ENCODE results near the gene SFXN5. TPM values are rescaled to one million over a fixed set of nuclear protein-coding genes. Genes with fewer than 3 reads are reported as not detected.

Gene SFXN5
- total RNA-seq, 4 donors from 2014 or later: 5.7 to 11.8 (median 6.7) TPM

- peak; percentile 61 for ATAC-seq
- Histone ChIP-seq H3K27me3 (peaks cover 20% of the 10 kb centered on the region), H3K9me3 (no peaks in the 10 kb centered on the region), H3K36me3 (peaks cover 0 to 38% of the 10 kb centered on the region in 2 donors), H3K4me1 (peaks cover 3 to 46% (median 22%) of the 10 kb centered on the region in 3 donors), H3K27ac (no peak overlapping the region), H3K4me3 (no peak overlapping the region)
- TF ChIP-seq POLR2A (IDR thresholded peaks at IDR 0.05): no peak
- TF ChIP-seq CTCF (IDR thresholded peaks at IDR 0.05): peak in 3 of 4 experiments; percentile 51 to 81 (median 66)
- WGBS, 2 donors (ENCODE audit: low coverage in 1 of 2): 0 to 33% methylated on average over 1 to 6 of the region's 11 CpGs
Observed at GRCh38 chr2:72892506-72893173, 178.9 kb downstream of the SFXN5 start.

Other genes with a start within 250 kb of the SFXN5 start
- gene EXOC6B, start 245.7 kb downstream of the SFXN5 start, total RNA-seq: 10 to 100 TPM; 35.3 to 47.2 (median 41.2) TPM
- 10 to 100 TPM; 26.1 to 48.5 (median 39.4) TPM for gene SPR, start 184.3 kb downstream of the SFXN5 start, total RNA-seq
- under 1 TPM in 1 of 4 donors, not detected in 3; 0.15 TPM for gene EMX1, start 154.2 kb downstream of the SFXN5 start, total RNA-seq
- gene RAB11FIP5, start 41.2 kb upstream of the SFXN5 start, total RNA-seq: 10 to 100 TPM; 25.4 to 49.5 (median 29.4) TPM
- not detected for gene NOTO, start 130.9 kb upstream of the SFXN5 start, total RNA-seq
- gene SMYD5, start 142.5 kb upstream of the SFXN5 start, total RNA-seq: 10 to 100 TPM; 10.6 to 21.0 (median 15.5) TPM
- gene PRADC1, start 161.5 kb upstream of the SFXN5 start, total RNA-seq: 10 to 100 TPM; 21.7 to 37.5 (median 30.2) TPM
- 100 to 1,000 TPM; 221 to 258 (median 240) TPM for gene CCT7, start 162.6 kb upstream of the SFXN5 start, total RNA-seq
- gene FBXO41, start 212.8 kb upstream of the SFXN5 start, total RNA-seq: 1 to 10 TPM; 2.2 to 5.4 (median 4.0) TPM
- not detected for gene EGR4, start 221.8 kb upstream of the SFXN5 start, total RNA-seq